K562 (cell line): ENCODE results near the gene HEPHL1. TPM values are rescaled to one million over a fixed set of nuclear protein-coding genes. Genes with fewer than 3 reads are reported as not detected.

Source experiments
- ARID1B ChIP-seq: fragments of 450-650 bp; IDR thresholded peaks from 2 replicates; pipeline ENCODE4 v1.6.1; 2016; ENCODE audit warnings: antibody characterized with exemption, mild to moderate bottlenecking, inconsistent platforms
- FOXA1 ChIP-seq: fragments of 450-650 bp; IDR thresholded peaks from 2 replicates; pipeline ENCODE4 v1.6.1; 2016; ENCODE audit warnings: mild to moderate bottlenecking, borderline replicate concordance
- IRF2 ChIP-seq: sonication (generic); formaldehyde crosslinking; IDR thresholded peaks from 2 replicates; pipeline ENCODE4 v1.8.1; 2022; ENCODE audit warnings: mild to moderate bottlenecking, missing genetic modification reagents
- KAT7 ChIP-seq: sonication (generic); formaldehyde crosslinking; IDR thresholded peaks from 2 replicates; pipeline ENCODE4 v1.8.0; 2022; ENCODE audit warnings: missing genetic modification reagents, mild to moderate bottlenecking, borderline replicate concordance
- NFE2 ChIP-seq: IDR thresholded peaks from 2 replicates; pipeline ENCODE4 v1.6.1; 2014; ENCODE audit warnings: antibody characterized with exemption, low read depth
- XRCC3 ChIP-seq: fragments of 450-650 bp; IDR thresholded peaks from 2 replicates; pipeline ENCODE4 v1.6.1; 2017; ENCODE audit warnings: mild to moderate bottlenecking, moderate library complexity
- ZNF12 ChIP-seq: sonication (generic); formaldehyde crosslinking; IDR thresholded peaks from 2 replicates; pipeline ENCODE4 v1.4.0; 2020; ENCODE audit warnings: mild to moderate bottlenecking, missing genetic modification reagents
- ZNF764 ChIP-seq: fragments of 250-450 bp; sonication (Bioruptor Pico); IDR thresholded peaks from 2 replicates; pipeline ENCODE4 v1.4.0; 2020; ENCODE audit warnings: low read depth, mild to moderate bottlenecking, moderate library complexity
- polyA plus RNA-seq, 8 experiments: library from polyadenylated mRNA; depleted of rRNA in 4 of 8; stranded (reverse) in 5 of 8; unstranded in 3 of 8; fragments of >200 nt; fragmentation: Nextera tagmentation in 2 of 8; fragmentation: Illumina TruSeq in 1 of 8; extraction: Ambion mirVana in 2 of 8; extraction: Trizol in 1 of 8; gene quantifications; 2 replicates each; pipeline versions ENCODE4 v1.2.1 to v1.2.3, GENCODE V29; 2011 to 2014; ENCODE audit warnings: inconsistent platforms in 1 of 8, missing spikeins in 1 of 8
- total RNA-seq, 7 experiments: library from RNA; depleted of rRNA in 6 of 7; stranded (reverse); fragments of >200 nt in 6 of 7; fragmentation: Illumina TruSeq in 2 of 7; extraction: Trizol in 2 of 7; gene quantifications; 2 replicates each; pipeline versions ENCODE4 v1.2.1 to v1.2.3, GENCODE V29; 2011 to 2021; ENCODE audit warnings: low replicate concordance in 1 of 7
- TF ChIP-seq, protein P1 (sequence below): fragments of 450-650 bp; formaldehyde crosslinking; IDR thresholded peaks from 2 replicates; pipeline ENCODE4 v1.4.0; 2020; ENCODE audit warnings: mild to moderate bottlenecking, moderate library complexity
- TF ChIP-seq, protein P2 (sequence below): sonication (generic); formaldehyde crosslinking; IDR thresholded peaks from 2 replicates; pipeline ENCODE4 v1.8.0; 2022; ENCODE audit warnings: missing genetic modification reagents, mild to moderate bottlenecking, borderline replicate concordance
- TF ChIP-seq, protein P3 (sequence below): sonication (generic); formaldehyde crosslinking; IDR thresholded peaks from 2 replicates; pipeline ENCODE4 v1.8.0; 2022; ENCODE audit warnings: mild to moderate bottlenecking, missing genetic modification reagents

HEPHL1 gene
- total and polyA plus RNA-seq, 9 of the 15 experiments (the other 6 are each of a cell fraction or from before 2014, with no cell fraction given), result 0.01 TPM; not detected in 8

DNA sequence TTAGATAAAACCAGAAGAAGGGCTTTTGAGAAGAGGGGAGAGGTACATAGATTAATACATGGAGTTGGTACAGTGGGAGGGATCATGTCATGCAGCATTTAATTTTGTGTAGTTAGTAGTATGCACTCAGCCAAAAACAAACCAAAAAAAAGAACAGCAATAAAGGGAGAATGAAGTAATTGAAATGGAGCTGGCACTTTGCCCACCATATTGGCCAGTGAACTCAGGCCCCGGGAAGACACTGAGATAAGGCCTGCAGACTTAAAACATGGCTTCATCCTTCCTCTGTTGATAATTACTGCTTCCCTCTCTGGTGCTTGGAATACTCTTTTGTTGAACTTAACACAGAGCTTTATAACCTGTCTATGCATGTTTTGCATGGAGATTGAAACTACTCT, 110.6 kb downstream of the HEPHL1 start (continued):
- no peak for TF ChIP-seq KAT7
- no peak for TF ChIP-seq XRCC3
- TF ChIP-seq, protein P1, sequence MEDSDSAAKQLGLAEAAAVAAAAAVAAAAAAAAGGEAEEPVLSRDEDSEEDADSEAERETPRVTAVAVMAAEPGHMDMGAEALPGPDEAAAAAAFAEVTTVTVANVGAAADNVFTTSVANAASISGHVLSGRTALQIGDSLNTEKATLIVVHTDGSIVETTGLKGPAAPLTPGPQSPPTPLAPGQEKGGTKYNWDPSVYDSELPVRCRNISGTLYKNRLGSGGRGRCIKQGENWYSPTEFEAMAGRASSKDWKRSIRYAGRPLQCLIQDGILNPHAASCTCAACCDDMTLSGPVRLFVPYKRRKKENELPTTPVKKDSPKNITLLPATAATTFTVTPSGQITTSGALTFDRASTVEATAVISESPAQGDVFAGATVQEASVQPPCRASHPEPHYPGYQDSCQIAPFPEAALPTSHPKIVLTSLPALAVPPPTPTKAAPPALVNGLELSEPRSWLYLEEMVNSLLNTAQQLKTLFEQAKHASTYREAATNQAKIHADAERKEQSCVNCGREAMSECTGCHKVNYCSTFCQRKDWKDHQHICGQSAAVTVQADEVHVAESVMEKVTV, result no peak
- TF ChIP-seq ZNF12 (CRISPR knock-in tag), result no peak
- TF ChIP-seq ARID1B, result 0 out of 2 replicates have a peak, but pooled peaks have one; percentile 14
- TF ChIP-seq, protein P2, sequence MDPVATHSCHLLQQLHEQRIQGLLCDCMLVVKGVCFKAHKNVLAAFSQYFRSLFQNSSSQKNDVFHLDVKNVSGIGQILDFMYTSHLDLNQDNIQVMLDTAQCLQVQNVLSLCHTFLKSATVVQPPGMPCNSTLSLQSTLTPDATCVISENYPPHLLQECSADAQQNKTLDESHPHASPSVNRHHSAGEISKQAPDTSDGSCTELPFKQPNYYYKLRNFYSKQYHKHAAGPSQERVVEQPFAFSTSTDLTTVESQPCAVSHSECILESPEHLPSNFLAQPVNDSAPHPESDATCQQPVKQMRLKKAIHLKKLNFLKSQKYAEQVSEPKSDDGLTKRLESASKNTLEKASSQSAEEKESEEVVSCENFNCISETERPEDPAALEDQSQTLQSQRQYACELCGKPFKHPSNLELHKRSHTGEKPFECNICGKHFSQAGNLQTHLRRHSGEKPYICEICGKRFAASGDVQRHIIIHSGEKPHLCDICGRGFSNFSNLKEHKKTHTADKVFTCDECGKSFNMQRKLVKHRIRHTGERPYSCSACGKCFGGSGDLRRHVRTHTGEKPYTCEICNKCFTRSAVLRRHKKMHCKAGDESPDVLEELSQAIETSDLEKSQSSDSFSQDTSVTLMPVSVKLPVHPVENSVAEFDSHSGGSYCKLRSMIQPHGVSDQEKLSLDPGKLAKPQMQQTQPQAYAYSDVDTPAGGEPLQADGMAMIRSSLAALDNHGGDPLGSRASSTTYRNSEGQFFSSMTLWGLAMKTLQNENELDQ (CRISPR knock-in tag), result no peak
- TF ChIP-seq ZNF764 (CRISPR knock-in tag), result no peak
- no peak for TF ChIP-seq NFE2
- TF ChIP-seq IRF2 (CRISPR knock-in tag), result no peak
- TF ChIP-seq, protein P3, sequence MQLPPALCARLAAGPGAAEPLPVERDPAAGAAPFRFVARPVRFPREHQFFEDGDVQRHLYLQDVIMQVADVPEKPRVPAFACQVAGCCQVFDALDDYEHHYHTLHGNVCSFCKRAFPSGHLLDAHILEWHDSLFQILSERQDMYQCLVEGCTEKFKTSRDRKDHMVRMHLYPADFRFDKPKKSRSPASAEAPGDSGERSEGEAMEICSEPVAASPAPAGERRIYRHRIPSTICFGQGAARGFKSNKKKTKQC (CRISPR knock-in tag), result no peak
- TF ChIP-seq FOXA1, result no peak
